Measurements from ENCODE around the gene PRLR.
"Not testable (repeated sequence)": the region's sequence is repeated elsewhere in the genome, so short reads cannot be mapped to it uniquely, and the experiment has no call there.

Gene PRLR

GRCh38 chr5:35067985-35068384 is 162.3 kb downstream of the PRLR start:
- DNase-seq, result no peak

GRCh38 chr5:35066260-35066795 is 164.0 kb downstream of the PRLR start:
- no peak for DNase-seq

DNA sequence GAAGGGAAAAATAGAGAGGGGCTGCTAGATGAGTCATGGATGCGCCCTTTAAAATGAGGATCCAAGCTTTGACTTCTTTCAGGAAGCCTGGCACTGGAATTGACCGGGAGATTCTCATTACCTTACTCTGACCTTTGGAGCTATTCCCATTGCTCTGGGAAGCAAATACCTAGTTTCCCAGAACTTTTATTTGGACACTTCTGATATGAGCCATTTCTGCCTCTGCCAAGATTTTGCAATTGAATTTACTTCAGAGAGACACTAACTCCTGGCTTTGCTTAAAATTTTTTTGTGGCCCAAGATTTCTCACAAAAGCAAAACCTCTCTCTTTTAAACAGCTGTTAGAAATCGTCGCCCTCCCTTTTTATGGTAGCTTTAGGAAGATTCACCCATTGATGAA is 166.9 kb downstream of the PRLR start:
- no peak for DNase-seq

- DNase-seq, result no peak
These were observed 169.0 kb downstream of the PRLR start for GRCh38 chr5:35061211-35061770.

DNA sequence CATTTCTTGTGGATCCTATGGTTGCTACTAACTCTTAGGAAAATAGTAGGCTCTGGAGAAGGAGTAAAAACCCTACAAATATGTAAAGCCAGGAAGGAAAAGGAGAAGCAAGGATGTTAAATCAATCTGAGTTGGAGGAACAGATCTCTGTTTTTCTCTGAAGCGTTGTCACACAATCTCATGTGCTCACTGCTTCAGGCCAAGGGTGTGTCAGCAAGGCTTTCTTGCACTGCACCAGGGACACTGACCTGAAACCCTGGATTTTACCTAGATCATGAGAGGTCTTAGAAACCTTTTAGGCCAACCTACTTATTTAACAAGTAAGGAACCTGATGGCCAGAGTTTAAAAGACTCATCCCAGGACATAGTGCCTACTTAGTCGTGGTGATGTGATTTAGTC is 170.1 kb downstream of the PRLR start:
- DNase-seq, result no peak

- no peak for DNase-seq
These were observed 171.0 kb downstream of the PRLR start for GRCh38 chr5:35059251-35059650.

- no peak for DNase-seq
These were observed 171.9 kb downstream of the PRLR start for GRCh38 chr5:35058374-35058788.

DNA sequence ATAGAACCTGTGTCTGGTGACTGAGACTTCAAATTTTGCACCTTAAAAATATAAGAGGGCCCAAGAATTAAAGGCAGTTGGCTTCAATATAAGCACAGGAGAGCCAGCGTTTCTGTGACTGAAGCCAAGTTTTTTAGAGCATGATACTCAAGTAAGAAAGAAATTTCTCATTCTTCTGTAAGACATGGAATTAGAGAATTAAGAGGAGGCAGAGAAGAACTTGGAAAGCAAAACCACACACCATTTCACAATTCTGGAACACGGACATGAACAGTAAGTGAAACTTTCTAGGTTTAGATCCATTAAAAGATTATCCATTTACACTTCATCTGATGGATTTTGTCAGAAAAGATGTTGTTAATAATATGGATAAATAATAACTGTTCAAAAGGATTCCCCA is 173.6 kb downstream of the PRLR start:
- no peak for DNase-seq

GRCh38 chr5:35052838-35053237 is 177.4 kb downstream of the PRLR start:
- DNase-seq, result no peak

GRCh38 chr5:35050541-35051126 is 179.7 kb downstream of the PRLR start:
- DNase-seq, result no peak

DNA sequence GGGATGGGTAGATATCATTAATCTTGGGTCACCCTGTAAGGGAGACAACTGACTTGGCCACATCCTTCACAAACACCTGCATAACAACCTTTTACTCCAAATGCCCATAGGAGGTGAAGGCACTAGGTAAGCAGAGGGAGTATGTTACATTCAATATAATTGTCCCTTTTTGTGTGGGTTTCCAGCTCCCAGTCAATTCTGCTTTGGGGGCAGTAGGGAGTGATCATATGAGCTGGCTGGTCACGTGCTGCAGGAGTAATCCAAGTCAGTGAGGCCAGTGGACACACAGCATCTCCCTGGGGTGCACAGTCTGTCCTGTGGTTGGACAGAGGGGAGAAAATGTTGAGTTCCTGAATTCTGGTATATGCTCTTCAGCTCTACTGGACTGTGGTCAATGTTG is 181.4 kb downstream of the PRLR start:
- DNase-seq, result no peak

GRCh38 chr5:35047785-35048404 is 182.4 kb downstream of the PRLR start, which contains the start of gene AGXT2:
AGXT2 (minus strand) TSS chr5:35047949; CDS start chr5:35047892, 57 bp downstream.
- no peak for DNase-seq

DNA sequence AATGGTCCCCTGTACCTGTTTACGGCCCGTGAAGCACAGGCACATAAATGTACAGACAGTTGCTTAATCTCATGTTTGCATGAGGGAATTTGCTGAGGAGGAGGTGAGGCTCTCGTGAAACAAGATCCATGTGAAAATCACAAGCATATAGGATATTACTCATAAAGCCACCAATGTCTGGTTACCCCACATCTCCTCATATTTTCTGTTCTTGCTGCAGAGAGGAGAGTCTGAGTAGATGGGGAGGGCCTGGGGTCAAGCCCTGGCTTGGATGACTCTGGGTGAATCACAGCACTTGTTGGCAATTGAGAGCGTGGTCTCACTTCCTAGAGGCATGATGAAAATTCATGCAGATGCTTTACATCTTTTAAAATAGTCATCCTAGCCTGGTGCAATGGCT is 183.5 kb downstream of the PRLR start:
- DNase-seq, result no peak

DNA sequence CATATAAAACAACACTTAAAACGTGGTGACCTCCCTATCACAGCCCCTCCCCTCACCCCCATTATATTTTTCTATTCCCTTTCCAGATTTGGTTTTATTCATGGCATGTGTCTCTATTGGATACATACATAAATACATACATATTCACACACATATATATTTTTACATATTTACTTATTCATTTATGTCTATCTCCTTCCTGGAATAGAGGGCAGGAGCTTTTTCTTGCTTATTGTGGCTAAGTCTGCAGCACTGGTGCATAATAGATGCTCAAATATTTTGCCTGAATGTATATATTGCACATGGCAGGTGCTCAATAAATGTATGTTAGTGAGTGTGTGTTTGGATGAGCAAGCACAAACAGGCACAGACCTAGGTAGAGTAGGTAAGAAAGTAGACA is 185.0 kb downstream of the PRLR start:
- DNase-seq, result no peak

DNA sequence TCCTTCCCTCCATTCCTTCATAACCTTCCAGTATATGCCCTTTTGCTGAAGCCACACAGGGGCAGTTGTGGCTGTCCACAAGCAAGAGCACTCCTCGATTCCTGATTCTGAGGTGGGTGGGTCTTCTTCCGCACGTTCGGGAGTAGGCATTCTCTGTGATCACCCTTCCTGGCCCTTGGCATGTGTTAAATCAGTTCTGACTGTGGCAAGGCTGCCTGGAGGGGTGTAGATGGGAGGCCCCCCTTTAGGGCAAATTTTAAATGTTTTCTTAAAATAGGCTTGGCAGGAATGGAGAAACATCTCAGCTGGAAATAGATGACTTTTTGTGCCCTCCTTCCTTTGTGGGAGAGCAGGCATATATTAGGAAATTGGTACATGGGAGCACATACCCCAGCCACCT is 185.6 kb downstream of the PRLR start:
- no peak for DNase-seq

GRCh38 chr5:35042781-35043180 is 187.5 kb downstream of the PRLR start:
- no peak for DNase-seq

DNA sequence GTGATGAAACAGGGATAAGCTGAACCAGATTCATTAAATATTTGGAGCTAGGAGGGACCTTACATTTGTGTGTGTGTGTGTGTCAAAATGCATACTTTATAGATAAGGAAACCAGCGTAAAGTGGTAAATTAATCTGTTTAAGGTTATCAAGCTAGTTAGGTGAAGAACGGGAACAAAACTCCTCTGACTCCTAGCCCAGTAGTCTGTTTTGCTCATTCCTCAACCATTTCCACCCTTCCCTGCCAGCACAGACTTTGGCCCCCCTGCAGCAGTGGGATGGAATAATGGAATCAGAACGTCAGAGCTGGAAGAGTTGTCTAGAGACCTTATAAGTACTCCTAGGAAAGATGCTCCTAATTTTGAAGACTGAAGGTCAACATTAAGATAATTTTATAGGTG is 189.0 kb downstream of the PRLR start:
- no peak for DNase-seq

DNA sequence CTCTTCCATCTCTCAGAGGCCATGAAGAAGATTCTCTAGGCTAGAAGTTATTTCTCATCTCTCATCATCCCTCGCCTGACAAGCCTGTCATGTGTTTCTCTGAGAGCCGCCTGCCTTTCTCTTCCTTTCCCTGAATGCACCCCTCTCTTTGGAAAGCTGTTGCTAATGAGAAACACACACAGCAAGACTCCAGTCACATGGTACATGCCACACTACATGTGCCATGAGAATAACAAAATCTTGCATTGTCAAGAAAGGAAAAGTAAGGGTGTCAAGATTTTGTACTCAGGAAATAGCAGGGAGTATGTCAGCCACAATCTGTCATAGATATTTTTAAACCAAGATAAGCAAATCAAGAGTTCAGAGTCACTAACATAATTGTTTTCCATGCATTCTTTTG is 191.4 kb downstream of the PRLR start:
- peak; percentile 75 for DNase-seq

DNA sequence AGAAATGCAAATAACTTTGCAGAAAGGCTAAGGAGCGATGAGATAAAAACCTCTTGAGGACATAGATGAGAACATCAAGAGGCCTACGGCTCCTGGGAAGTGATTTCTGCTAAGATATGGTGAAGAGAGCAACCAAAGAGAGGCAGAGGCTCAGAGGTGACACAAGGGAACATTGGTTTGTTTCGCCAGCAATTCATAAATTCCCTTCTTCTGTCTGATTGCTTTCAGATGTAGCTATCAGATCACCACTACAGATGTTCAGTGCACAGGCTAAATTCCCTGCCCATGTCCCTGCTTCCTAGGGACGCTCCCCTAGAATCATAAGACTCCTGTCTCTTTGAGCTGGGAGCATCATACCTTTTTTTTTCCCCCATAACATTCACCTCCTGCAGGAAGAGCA is 193.8 kb downstream of the PRLR start:
- DNase-seq, result no peak

GRCh38 chr5:35035929-35036328 is 194.4 kb downstream of the PRLR start:
- DNase-seq, result not testable (repeated sequence)

DNA sequence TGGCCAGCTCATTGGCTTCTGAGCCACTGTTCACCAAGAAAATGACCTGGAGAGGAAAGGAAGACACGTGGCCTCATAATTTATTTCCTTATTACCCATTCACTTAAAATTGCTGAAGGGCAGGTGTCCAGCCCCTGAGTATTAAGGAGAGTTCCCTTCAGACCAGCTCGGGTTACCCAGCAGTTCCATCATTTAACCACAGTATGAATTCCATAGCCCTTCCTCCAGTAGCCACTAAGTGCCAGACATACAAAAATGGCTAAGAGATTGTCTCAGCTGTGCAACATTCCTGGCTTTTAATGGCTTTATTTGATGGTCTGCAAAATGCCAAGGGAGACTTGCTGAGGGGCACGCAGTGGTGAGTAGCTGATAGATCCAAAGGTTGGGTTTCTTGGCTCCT is 195.0 kb downstream of the PRLR start:
- no peak for DNase-seq

- no peak for DNase-seq
These were observed 197.9 kb downstream of the PRLR start for GRCh38 chr5:35032356-35032755.

DNA sequence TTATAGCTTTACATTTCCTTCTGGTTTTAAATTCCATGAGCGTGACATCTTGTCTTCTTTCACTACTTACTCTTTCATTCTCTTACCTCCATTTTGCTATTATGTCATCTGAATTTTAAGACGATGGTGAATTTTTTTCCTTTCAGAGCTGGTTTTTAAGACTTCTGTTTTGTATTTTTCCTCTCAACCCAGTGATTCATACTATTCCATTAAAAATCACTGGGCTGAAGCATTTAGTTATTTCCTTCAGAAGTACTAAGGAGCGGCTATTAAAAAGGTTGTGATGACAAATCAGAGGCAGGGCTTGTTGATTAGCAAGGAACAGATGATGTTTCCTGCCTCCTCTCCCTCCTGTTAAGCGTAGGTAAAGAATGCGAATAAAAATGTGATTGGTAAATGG is 199.0 kb downstream of the PRLR start:
- no peak for DNase-seq

GRCh38 chr5:35030426-35031100 is 199.7 kb downstream of the PRLR start:
- DNase-seq, result peak; percentile 23
